Osteoblast (primary cell): Measurements from ENCODE around the gene DNAAF6. TPM values are rescaled to one million over a fixed set of nuclear protein-coding genes. Genes with fewer than 3 reads are reported as not detected.
A peak's percentile ranks its signal among the peaks of the same experiment; 100 is the strongest.
"Not testable (repeated sequence)": the region's sequence is repeated elsewhere in the genome, so short reads cannot be mapped to it uniquely, and the experiment has no call there.

Source experiments
- DNase-seq: peaks from one replicate; pipeline ENCODE4 v3.0.0; 2011; ENCODE audit warnings: low spot score, mixed read lengths; ENCODE audit not compliant: insufficient read length; ENCODE audit errors: missing footprints
- H2AFZ ChIP-seq: 2 replicates; pipeline ENCODE4 v1.6.0; 2011; ENCODE audit warnings: mild to moderate bottlenecking, low read length
- H3K27ac ChIP-seq: 2 replicates; pipeline ENCODE4 v1.5.1; 2011; ENCODE audit warnings: mild to moderate bottlenecking, low read depth, low read length, moderate library complexity
- H3K27me3 ChIP-seq: 2 replicates; pipeline ENCODE4 v1.6.0; 2012; ENCODE audit warnings: mild to moderate bottlenecking, control low read depth, inconsistent platforms, low read length, moderate library complexity; ENCODE audit not compliant: insufficient read depth
- H3K36me3 ChIP-seq: 2 replicates; pipeline ENCODE4 v1.5.1; 2011; ENCODE audit warnings: mild to moderate bottlenecking, low read length, control low read depth, moderate library complexity; ENCODE audit not compliant: insufficient read depth
- H3K4me1 ChIP-seq: 2 replicates; pipeline ENCODE4 v1.5.1; 2011; ENCODE audit warnings: mild to moderate bottlenecking, low read length, control low read depth, moderate library complexity; ENCODE audit not compliant: insufficient read depth
- H3K4me2 ChIP-seq: 2 replicates; pipeline ENCODE4 v1.6.0; 2011; ENCODE audit warnings: mild to moderate bottlenecking, low read length; ENCODE audit not compliant: insufficient read depth
- H3K4me3 ChIP-seq: fragments of 200-600 bp; sonication (generic); 3 replicates; pipeline ENCODE4 v1.5.1; 2012; ENCODE audit warnings: mild to moderate bottlenecking, low read length, inconsistent platforms; ENCODE audit not compliant: insufficient read depth
- H3K79me2 ChIP-seq: 2 replicates; pipeline ENCODE4 v1.6.0; 2012; ENCODE audit warnings: mild to moderate bottlenecking, low read length, control low read depth, inconsistent platforms; ENCODE audit not compliant: insufficient read depth
- H3K9me3 ChIP-seq: 2 replicates; pipeline ENCODE4 v1.5.1; 2011; ENCODE audit warnings: low read depth, low read length, control low read depth
- H4K20me1 ChIP-seq: 2 replicates; pipeline ENCODE4 v1.6.0; 2012; ENCODE audit warnings: mild to moderate bottlenecking, low read length, control low read depth; ENCODE audit not compliant: insufficient read depth
- CTCF ChIP-seq: IDR thresholded peaks from 2 replicates; pipeline ENCODE4 v1.5.1; 2011; ENCODE audit warnings: mild to moderate bottlenecking, low read depth, low read length, moderate library complexity; ENCODE audit errors: extremely low read depth
- total RNA-seq: library from RNA; depleted of rRNA; stranded (reverse); fragments of >200 nt; gene quantifications from 2 replicates; pipeline ENCODE4 v1.2.3, GENCODE V29; 2012

The DNAAF6 gene
- total RNA-seq: not detected in 2 replicates

DNA sequence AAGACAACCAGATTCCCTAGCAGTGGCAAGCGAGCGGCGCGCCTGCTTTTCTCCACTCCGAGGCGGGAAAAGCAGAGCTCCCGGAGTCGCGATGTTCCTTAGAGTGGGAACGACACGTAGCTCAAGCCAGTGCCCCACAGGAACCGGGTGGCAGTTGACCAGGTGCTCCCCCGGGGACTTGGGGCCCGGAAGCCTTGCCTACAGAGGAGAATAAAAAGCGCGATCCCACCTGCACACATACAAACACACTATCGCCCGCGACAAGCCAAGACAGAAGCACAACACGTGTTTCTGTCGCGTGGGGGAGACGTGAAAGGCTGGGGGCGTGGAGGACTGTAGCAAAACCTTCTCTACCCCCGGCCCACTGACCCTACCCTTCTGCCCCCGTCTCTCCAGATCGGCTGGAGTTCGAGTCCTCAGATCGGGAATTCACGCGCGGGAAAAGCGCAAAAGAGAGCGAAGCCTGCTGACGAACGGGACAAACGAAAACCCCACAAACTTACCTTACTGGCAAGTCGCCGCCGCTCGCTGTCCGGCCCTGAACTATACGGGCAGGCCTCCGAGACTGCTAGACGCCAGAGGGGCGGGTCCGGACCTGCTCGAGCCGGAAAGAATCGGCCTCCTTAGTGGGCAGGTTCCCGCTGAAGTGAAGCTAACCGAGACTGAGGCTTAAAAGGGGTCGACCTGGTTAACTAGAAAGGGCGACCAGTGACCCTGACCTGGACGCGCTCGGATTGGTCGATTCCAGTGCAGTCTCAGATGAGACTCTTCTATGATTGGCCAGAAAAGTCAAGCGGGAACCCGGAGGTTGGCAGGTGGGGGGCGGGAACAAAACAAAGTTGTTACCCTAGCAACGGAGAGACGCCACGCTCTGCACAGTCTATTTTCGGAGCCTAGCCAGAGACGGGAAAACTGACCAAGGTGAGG lies at the start of gene DNAAF6, which contains the start of gene NUP62CL:
Gene DNAAF6, plus strand, starts transcription at position 842 of the 927 bp plus-strand sequence. CDS start 6,265 bp downstream, outside the sequence.
Gene NUP62CL, minus strand, starts transcription at position 664 of the 927 bp plus-strand sequence. CDS start 31,287 bp downstream, outside the sequence.
- peak; percentile 58 for DNase-seq
- no peaks in the 10 kb centered on the region for H4K20me1 ChIP-seq
- peak within 1 kb of the TSS; percentile 76 for H3K4me2 ChIP-seq
- H3K79me2 ChIP-seq: no peaks in the 10 kb centered on the region
- no peaks in the 10 kb centered on the region for H3K4me1 ChIP-seq
- H3K4me3 ChIP-seq: peak within 1 kb of the TSS; percentile 40
- H3K9me3 ChIP-seq: no peaks in the 10 kb centered on the region
- H2AFZ ChIP-seq: peak within 1 kb of the TSS; percentile 78
- no peak within 1 kb of the TSS for H3K27ac ChIP-seq
- TF ChIP-seq CTCF: no peak
- H3K36me3 ChIP-seq: no peaks in the 10 kb centered on the region
- H3K27me3 ChIP-seq: no peaks in the 10 kb centered on the region

GRCh38 chrX:107157618-107158017 lies 48.8 kb upstream of the DNAAF6 start:
- not testable (repeated sequence) for H3K79me2 ChIP-seq, H3K4me3 ChIP-seq, H3K36me3 ChIP-seq, DNase-seq, H3K27ac ChIP-seq, H3K4me1 ChIP-seq, H2AFZ ChIP-seq, H4K20me1 ChIP-seq, H3K4me2 ChIP-seq, H3K9me3 ChIP-seq, H3K27me3 ChIP-seq

GRCh38 chrX:107167163-107167921 lies 39.1 kb upstream of the DNAAF6 start:
- H3K9me3 ChIP-seq: no peaks in the 10 kb centered on the region
- no peak overlapping the region for H3K4me3 ChIP-seq
- H3K36me3 ChIP-seq: no peaks in the 10 kb centered on the region
- peaks cover 3% of the 10 kb centered on the region for H3K27me3 ChIP-seq
- DNase-seq: no peak
- H4K20me1 ChIP-seq: no peaks in the 10 kb centered on the region
- no peaks in the 10 kb centered on the region for H3K4me1 ChIP-seq
- TF ChIP-seq CTCF: no peak
- H3K79me2 ChIP-seq: no peaks in the 10 kb centered on the region
- H3K4me2 ChIP-seq: no peak overlapping the region
- H2AFZ ChIP-seq: no peak overlapping the region
- H3K27ac ChIP-seq: no peak overlapping the region

DNA sequence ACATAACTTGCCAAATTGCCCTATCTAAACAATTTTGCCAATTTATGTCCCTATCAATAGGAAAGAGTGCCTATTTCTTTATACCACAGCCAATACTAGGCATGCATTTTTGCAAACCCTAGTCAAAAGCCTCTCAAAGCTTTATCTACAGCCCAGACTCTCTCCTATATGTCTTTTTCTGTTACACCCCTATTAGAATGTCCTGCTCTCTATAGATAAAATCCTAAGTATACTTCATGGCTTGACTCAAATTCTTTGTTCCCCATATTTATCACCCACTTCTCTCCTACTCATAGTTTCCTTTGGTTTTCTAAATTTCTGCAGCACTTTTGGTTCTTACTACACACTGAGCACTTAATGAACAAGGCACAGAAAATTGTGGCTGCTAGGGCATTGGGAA lies 38.2 kb upstream of the DNAAF6 start:
- no peak overlapping the region for H2AFZ ChIP-seq
- no peaks in the 10 kb centered on the region for H4K20me1 ChIP-seq
- H3K4me1 ChIP-seq: no peaks in the 10 kb centered on the region
- H3K79me2 ChIP-seq: no peaks in the 10 kb centered on the region
- no peak overlapping the region for H3K27ac ChIP-seq
- H3K27me3 ChIP-seq: peaks cover 3% of the 10 kb centered on the region
- no peaks in the 10 kb centered on the region for H3K9me3 ChIP-seq
- no peaks in the 10 kb centered on the region for H3K36me3 ChIP-seq
- DNase-seq: no peak
- H3K4me3 ChIP-seq: no peak overlapping the region
- no peak overlapping the region for H3K4me2 ChIP-seq
- TF ChIP-seq CTCF: no peak
